VCaP (cell line): Measurements from ENCODE around the gene C10orf90.

ENCODE experiments used
- H3K27ac ChIP-seq: fragments of 450-650 bp; 2 replicates; pipeline ENCODE4 v1.5.1; 2017
- TF ChIP-seq, protein P1 (sequence below): fragments of 450-650 bp; conservative IDR thresholded peaks from 2 replicates; pipeline ENCODE4 v1.5.1; 2017; ENCODE audit warnings: mild to moderate bottlenecking, moderate library complexity

C10orf90 gene

DNA sequence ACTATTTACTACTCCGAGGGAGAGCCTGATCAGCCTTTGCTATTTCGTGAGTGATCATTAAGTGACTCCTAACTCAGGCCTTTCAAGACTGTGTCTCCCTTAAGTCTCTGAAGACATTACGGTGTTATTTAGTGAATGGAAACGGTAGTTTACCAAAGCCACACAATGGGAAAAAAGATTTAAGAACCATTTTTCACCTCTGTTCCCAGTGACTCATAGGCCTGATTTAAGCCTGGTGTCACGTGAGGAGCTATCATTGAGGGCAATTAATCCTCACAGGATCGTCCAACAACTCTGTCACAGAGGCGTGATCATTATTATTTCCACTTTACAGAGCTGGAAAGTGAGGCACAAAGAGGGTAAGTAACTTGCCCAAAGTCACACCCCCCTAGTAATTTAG lies 20.3 kb downstream of the C10orf90 start:
- H3K27ac ChIP-seq = no peak overlapping the region
- TF ChIP-seq, protein P1, sequence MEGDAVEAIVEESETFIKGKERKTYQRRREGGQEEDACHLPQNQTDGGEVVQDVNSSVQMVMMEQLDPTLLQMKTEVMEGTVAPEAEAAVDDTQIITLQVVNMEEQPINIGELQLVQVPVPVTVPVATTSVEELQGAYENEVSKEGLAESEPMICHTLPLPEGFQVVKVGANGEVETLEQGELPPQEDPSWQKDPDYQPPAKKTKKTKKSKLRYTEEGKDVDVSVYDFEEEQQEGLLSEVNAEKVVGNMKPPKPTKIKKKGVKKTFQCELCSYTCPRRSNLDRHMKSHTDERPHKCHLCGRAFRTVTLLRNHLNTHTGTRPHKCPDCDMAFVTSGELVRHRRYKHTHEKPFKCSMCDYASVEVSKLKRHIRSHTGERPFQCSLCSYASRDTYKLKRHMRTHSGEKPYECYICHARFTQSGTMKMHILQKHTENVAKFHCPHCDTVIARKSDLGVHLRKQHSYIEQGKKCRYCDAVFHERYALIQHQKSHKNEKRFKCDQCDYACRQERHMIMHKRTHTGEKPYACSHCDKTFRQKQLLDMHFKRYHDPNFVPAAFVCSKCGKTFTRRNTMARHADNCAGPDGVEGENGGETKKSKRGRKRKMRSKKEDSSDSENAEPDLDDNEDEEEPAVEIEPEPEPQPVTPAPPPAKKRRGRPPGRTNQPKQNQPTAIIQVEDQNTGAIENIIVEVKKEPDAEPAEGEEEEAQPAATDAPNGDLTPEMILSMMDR = no peak

DNA sequence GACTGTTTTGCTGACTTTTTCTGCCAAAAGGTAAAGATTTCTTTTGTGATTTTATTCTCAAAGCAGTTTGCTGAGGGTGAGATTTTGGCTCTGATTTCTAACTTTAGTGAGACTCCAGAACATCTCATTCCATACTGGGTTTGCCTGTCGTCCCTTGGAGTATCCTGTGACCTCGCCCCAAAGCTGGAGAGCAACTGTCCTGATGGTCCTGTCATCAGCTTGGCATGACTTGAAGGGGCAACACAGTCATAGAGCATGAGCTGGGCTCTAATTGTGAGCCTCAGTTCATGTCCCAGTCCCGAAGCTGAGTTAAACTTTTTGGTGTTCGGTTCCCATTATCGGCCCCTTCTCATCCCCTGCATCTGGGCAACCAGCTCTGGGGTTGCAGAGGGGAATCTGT lies 23.4 kb downstream of the C10orf90 start:
- H3K27ac ChIP-seq = no peak overlapping the region
- TF ChIP-seq, protein P1 = no peak

DNA sequence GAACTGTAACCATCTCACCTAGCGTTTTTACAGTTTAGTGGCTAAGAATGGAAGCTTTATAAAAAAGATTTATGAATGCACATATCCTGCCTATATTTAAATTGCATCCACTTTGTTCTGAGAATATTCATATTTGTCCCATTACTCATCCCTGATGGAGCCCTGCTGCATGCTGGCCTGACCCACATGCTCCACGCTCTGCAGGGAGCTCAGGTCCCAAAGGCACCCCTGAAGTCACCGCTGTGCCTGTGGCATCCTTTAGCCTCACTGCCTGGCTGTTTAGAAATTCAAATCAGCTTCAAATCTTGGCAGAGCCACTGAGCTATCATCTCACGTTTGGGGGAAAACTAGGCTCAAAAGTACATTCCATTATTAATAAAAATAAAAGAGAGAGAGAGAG lies 24.4 kb downstream of the C10orf90 start:
- no peak overlapping the region for H3K27ac ChIP-seq
- TF ChIP-seq, protein P1 = no peak

DNA sequence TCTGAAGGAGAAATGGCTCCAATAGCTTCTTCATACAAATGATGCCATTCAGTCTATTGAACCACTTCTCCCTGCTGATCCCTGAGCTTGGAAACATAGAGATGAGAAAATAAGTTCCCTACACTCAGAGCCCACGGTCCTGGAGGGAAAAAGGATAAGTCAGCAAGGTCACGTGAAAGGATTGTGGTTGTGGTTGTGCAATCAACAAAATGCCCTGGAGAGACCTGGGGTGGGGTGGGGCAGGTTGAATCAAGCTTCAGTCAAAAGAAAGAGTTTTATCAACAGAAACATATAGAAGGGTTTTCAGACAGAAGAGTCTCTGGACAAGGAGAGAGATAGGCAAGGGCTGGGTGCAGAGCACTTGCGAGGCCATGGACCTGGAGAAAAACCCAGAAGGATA lies 30.1 kb downstream of the C10orf90 start:
- TF ChIP-seq, protein P1 = no peak
- H3K27ac ChIP-seq = no peak overlapping the region

DNA sequence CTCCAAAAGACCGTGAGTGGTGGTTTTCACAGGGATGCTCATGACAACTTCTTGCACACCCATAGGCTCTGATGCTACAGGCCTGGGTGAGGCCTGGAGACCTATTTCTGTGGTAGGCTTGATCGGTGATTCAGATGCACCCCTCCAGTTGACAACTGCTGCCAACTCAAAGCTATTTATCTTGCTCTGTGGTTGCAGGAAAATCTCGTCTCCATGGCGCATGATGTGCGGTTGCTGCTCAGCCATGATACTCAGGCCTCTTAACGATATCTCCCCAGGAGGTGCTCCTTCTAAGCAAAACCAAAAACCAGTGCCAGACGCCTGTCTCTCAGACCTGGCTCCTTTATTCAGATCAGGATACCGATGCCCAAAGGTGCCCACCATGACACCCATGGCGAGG lies 31.4 kb downstream of the C10orf90 start:
- TF ChIP-seq, protein P1 = no peak
- H3K27ac ChIP-seq = no peak overlapping the region

DNA sequence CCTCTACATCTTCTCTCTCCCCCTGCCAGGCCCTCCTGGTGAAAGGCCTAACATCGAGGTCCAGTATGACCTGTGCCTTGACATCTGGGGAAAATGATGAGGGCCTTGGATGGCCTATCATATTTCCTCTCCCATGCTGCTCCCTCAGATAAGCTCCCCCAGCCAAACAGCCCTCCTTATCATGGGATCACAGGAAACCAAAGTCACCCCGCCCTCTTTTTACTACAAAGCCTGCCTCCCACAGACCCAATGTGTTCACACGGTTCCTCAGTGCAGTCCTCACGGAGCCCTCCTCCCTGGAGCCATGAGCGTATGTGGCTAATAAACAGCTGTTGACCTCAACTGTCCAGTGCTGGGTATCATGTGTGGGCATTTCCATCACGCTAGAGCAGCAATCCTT lies 32.0 kb downstream of the C10orf90 start:
- TF ChIP-seq, protein P1 = no peak

DNA sequence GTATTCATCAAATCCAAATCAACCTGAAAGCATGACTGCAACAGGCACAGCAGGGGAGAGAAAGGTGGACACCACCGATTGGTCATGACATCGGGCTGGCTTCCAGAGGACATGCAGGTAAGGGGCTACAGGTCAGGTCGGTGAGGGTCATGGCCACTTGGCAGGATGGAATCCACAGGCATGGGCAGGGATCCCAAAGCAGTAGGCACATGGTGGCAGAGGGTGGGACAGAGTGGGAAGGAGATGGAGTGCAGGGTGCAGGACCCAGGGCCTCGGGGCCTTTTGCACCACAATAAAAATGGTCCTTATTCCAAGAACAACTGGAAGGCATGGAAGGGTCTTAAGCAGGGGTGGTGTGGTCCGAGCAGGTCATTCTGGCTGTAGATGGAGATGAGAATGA lies 33.0 kb downstream of the C10orf90 start:
- TF ChIP-seq, protein P1 = no peak
- H3K27ac ChIP-seq = no peak overlapping the region

More for the DNA sequence above, 32.0 kb downstream of the C10orf90 start:
- no peak overlapping the region for H3K27ac ChIP-seq

DNA sequence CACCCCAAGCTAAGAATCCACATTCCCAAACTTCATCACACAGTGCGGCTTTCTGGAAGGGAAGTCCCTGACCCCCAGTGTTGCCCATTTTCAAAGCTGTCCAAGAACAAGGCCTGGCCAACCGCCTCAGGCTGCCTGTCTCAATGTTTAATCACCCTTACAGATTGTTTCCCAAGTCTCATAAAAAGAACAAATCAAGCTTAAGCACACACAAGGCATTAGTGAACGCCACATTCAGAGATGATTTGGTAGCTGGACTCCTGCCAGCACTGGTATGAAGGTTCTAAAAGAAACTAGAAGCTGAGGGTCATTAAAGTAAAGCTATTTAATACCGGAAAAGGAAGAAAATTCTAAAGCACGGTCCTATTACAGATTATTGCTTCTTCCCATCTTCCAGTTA lies 35.6 kb downstream of the C10orf90 start:
- H3K27ac ChIP-seq = peak overlapping the region; percentile 64
- TF ChIP-seq, protein P1 = no peak
